Dendritic cell treated with granulocyte-macrophage colony-stimulating factor and Interleukin-4, amounts not matched to agents 40 ng/mL and 50 ng/mL, for 4 days (primary cell): ENCODE data around the gene NGRN.
"Not testable (repeated sequence)": the region's sequence is repeated elsewhere in the genome, so short reads cannot be mapped to it uniquely, and the experiment has no call there.

Experiments used
- H3K27ac Mint-ChIP-seq: one replicate; pipeline ENCODE4 v1.8.0; 2022; ENCODE audit warnings: mild to moderate bottlenecking, mixed read lengths
- H3K27me3 Mint-ChIP-seq: one replicate; pipeline ENCODE4 v1.8.0; 2022; ENCODE audit warnings: mild to moderate bottlenecking, mixed read lengths
- H3K36me3 Mint-ChIP-seq: one replicate; pipeline ENCODE4 v1.8.0; 2022; ENCODE audit warnings: low read depth, mixed read lengths
- H3K4me1 Mint-ChIP-seq: one replicate; pipeline ENCODE4 v1.8.0; 2022; ENCODE audit warnings: low read depth, mixed read lengths
- H3K4me3 Mint-ChIP-seq: one replicate; pipeline ENCODE4 v1.8.0; 2022; ENCODE audit warnings: mild to moderate bottlenecking, moderate library complexity, mixed read lengths
- H3K9me3 Mint-ChIP-seq: one replicate; pipeline ENCODE4 v1.8.0; 2022; ENCODE audit warnings: mixed read lengths
- intact Hi-C: fragments of 100-400 bp; cut with micrococcal nuclease; formaldehyde crosslinking; loops from one replicate; pipeline ENCODE4 v1.15.0; 2022

Gene NGRN

DNA sequence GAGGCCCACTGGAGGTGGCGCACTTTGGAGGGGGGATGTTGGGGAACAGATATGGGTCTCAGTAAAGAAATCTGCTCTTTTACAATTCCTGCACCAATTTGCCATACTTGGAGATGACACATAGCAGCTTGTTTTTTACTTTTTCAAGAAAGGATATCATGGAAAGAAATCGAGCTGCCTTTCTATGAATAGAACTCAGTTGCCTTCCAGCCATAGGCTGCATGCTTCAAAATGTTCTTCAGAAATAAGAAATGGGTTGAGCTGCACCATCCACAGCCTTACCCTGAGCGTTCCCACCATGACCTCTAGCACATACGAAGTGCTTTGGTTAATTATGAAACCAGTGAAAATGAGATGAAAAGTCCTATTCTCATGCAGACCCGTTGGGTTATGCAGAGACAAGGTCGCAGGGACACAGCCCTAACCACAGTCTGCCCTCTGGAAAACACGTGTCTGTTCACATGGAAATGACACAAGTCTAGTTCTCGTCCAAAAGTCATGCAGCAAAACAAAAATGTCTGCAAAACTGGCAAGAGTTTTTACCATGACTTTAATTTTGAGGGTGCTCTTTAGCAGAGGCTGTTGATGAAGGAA is 36.3 kb downstream of the NGRN start:
- Mint-ChIP-seq H3K9me3 (no peaks in the 10 kb centered on the region), H3K4me3 (no peak overlapping the region), H3K27ac (no peak overlapping the region), H3K27me3 (no peaks in the 10 kb centered on the region), H3K36me3 (no peaks in the 10 kb centered on the region), H3K4me1 (peaks cover 18% of the 10 kb centered on the region)
- intact Hi-C loops: no loop called here

DNA sequence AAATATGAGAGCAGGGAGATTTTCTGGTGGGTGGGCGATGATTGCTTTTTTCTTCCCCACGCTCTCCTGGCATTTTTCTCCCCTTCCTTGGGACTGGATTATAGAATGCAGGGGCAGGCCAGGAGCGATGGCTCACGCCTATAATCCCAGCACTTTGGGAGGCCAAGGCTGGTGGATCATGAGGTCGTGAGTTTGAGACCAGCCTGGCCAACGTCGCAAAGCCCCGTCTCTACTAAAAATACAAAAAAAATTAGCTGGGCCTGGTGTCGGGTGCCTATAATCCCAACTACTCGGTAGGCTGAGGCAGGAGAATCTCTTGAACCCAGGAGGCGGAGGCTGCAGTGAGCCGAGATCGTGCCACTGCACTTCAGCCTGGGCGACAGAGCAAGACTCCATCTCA is 39.9 kb downstream of the NGRN start:
- H3K27me3 Mint-ChIP-seq, H3K27ac Mint-ChIP-seq, H3K4me3 Mint-ChIP-seq, H3K36me3 Mint-ChIP-seq, intact Hi-C loops, H3K9me3 Mint-ChIP-seq: not testable (repeated sequence)
- H3K4me1 Mint-ChIP-seq: peaks cover 31% of the 10 kb centered on the region

DNA sequence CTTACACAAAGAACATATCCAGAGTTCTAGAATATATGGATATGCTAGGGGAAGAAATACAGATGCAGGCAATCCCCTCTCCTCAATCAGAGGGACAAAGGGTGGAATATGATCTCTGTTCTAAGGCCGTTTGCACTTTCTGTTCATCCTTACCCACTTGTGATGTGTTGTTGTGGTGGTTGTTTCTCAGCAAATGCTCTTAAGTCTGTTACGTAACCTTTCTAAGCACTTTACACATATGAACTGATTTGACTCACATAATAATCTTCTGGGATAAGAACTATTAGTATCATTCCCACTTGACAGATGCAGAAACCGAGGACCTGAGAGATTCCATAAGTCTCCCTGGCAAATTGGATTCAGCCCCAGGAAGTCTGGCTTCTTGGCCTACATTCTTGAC is 40.5 kb downstream of the NGRN start:
- no peaks in the 10 kb centered on the region for H3K36me3 Mint-ChIP-seq
- intact Hi-C loops: no loop called here
- peak overlapping the region; percentile 9 for H3K27ac Mint-ChIP-seq
- no peaks in the 10 kb centered on the region for H3K9me3 Mint-ChIP-seq
- peaks cover 36% of the 10 kb centered on the region for H3K4me1 Mint-ChIP-seq
- H3K4me3 Mint-ChIP-seq: no peak overlapping the region
- no peaks in the 10 kb centered on the region for H3K27me3 Mint-ChIP-seq

DNA sequence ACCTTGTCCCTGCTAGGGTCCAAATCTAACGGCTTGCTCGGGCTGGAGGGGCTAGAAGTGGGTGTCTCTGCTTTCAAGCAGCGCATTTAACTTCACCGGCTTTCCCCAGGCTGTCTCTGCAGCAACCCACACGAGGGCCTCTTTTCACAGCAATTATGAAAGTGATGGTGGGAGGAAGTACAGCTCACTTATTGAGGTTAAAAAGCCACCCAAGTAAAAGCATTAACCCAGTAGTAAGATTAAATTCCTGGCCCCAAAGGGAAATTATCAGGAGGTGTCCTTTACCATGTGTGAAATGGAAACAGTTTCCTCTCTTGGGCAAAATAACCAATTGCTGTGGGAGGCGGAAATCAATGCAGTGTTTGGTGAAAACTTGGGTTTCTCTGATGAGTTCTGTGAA is 41.1 kb downstream of the NGRN start:
- Mint-ChIP-seq H3K4me3 (no peak overlapping the region), H3K27ac (peak overlapping the region; percentile 9), H3K4me1 (peaks cover 34% of the 10 kb centered on the region), H3K27me3 (no peaks in the 10 kb centered on the region), H3K36me3 (no peaks in the 10 kb centered on the region), H3K9me3 (no peaks in the 10 kb centered on the region)
- intact Hi-C loops: no loop called here

DNA sequence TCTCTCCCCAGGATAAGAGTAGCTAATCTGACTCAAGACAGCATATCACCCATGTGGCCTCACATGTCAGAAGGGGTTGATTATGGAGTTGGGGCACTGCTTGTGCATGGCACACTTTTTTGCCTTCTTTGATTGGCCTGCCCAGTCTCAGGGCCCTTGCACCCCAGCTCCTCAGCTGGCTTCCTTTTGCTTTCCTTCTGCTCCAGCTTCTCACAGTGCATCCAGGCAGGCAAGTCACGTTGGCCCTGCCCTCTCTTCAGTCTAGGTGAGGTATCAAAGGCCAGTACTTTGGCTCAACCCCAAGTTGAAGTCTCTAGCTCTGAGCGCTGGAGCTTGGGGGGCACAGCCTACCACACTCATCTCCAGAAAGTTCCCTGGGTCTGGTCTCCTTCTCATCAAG is 42.2 kb downstream of the NGRN start:
- no peaks in the 10 kb centered on the region for H3K27me3 Mint-ChIP-seq
- H3K9me3 Mint-ChIP-seq: no peaks in the 10 kb centered on the region
- intact Hi-C loops: no loop called here
- H3K4me1 Mint-ChIP-seq: peaks cover 32% of the 10 kb centered on the region
- no peak overlapping the region for H3K27ac Mint-ChIP-seq
- no peak overlapping the region for H3K4me3 Mint-ChIP-seq
- H3K36me3 Mint-ChIP-seq: no peaks in the 10 kb centered on the region

DNA sequence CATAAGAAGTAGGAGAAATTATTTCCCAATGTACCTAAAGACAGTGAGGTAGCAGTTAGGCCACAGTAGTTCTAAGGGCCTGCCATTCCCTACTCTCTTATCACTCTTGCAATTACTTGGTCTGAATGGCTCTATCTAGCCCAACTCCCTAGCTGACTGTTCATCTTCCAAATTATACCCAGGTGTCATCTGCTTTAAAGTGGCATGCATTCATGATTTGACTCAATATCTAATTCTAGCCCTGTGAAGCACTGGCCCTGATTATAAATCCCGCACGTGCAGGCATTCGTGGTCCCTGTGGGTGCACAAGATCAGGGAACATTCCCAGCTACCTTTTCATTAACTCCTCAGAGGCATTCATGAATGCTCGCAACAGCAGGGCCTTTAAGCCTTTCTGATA is 43.5 kb downstream of the NGRN start:
- Mint-ChIP-seq H3K4me1 (peaks cover 32% of the 10 kb centered on the region), H3K9me3 (no peaks in the 10 kb centered on the region), H3K27me3 (no peaks in the 10 kb centered on the region), H3K36me3 (no peaks in the 10 kb centered on the region), H3K27ac (no peak overlapping the region), H3K4me3 (no peak overlapping the region)
- intact Hi-C loops: no loop called here

DNA sequence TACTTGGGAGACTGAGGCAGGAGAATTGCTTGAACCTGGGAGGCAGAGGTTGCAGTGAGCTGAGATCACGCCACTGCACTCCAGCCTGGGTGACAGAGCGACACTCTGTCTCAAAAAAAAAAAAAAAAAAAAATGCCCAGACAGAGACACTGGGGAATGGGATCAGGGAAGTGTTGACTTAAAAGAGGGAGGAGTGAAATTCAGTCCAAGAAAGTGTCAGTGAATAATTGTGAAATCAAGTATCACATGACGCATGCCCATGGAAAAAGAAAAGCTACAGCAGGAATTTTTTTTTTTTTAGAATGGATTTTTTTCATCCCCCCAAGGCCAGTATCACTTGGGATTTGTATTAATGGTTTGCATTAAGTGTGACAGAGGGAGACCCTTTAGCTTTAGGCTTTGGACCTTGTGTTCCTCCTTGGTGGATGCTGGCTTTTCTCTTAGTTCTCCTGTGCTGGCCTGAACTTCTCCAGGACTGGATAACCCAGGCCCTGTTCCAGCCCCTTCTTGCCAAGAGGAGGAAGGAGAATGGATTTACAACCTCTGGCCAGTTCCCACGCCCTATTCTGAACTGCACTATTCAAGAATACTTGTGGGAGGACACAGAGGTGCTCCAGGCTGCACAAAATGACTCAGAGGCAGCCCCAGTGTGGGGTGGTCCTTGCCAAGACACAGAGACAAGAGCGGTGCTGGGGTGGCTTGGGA is 50.0 kb downstream of the NGRN start:
- Mint-ChIP-seq H3K27ac (no peak overlapping the region), H3K9me3 (no peaks in the 10 kb centered on the region), H3K27me3 (no peaks in the 10 kb centered on the region), H3K36me3 (no peaks in the 10 kb centered on the region), H3K4me1 (peaks cover 27% of the 10 kb centered on the region), H3K4me3 (no peak overlapping the region)
- intact Hi-C loops: no loop called here

DNA sequence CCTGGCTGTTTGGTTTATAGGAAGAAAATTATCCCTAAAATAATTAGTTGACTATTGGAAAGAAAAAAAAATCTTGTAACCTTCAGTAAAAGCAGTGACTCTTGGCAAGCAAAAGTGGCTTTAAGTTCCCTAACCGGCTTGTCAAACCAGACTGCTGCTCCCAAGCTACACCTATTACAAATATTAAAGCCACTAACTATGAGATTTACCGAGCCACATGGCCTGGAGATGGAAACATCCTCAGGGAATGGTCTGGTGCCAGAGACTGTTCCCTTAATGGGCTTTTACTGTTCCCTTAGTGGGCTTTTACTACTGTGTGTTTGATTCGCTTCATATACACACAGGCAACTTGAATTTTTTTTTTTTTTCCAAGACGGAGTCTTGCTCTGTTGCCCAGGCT is 50.7 kb downstream of the NGRN start:
- Mint-ChIP-seq H3K9me3 (no peaks in the 10 kb centered on the region), H3K4me3 (no peak overlapping the region), H3K27ac (no peak overlapping the region), H3K36me3 (no peaks in the 10 kb centered on the region), H3K4me1 (peaks cover 22% of the 10 kb centered on the region), H3K27me3 (no peaks in the 10 kb centered on the region)
- intact Hi-C loops: no loop called here

DNA sequence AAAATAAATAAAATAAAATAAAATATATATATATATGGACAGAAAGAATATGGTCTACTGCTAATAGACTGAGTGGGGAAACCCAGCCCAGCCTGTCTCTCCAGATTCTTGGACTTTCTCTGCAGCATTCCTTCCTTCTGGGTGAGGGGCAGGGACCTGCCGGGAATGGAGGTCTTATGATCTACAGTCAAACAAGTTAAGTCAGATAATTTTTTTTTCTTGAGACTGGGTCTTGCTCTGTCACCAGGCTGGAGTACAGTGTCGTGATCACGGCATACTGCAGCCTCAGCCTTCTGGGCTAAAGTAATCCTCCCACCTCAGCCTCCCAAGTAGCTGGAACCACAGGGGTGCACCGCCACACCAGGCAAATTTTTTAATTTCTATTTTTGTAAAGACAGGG is 53.1 kb downstream of the NGRN start:
- H3K4me1 Mint-ChIP-seq: peaks cover 21% of the 10 kb centered on the region
- no peak overlapping the region for H3K4me3 Mint-ChIP-seq
- intact Hi-C loops: no loop called here
- no peaks in the 10 kb centered on the region for H3K36me3 Mint-ChIP-seq
- no peaks in the 10 kb centered on the region for H3K27me3 Mint-ChIP-seq
- H3K9me3 Mint-ChIP-seq: no peaks in the 10 kb centered on the region
- H3K27ac Mint-ChIP-seq: no peak overlapping the region

DNA sequence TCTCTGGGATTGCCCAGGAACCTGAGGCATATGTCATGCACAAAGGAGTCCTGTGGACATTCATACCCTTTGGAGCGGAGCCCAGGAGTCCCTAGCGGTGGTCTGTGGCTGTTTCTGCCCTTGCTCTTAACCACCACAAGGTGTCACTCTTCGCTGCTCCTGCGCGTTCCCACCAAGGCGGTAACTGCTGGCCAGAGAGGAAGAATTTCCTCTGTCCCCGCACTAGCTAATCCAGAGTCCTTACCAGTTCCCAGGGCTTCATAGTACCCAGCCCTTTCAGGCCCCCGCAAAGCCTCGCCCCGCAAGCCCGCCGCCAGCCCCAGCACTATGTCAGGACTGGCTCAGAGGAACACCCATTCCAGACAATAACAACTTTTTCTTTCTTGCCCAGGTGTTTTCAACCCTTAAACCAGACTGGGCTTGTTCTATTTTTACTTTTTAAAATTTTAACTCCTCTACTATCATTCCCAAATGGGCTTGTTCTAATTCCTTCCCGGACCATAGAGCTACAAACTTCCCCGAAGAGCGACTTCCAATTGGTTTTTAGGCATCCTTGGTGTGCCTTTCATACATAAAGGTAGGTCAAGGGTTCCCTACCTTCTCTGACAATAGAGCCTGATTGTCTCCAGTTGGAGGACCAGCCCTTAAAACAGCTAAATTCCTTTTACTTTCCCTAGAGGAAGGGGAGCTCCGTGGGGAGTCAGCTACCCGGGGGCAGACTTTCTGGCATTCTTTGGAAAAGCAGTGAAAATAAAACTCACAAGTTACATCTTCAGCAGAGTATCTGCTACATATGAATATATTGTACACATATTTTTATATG is 54.8 kb downstream of the NGRN start:
- H3K27me3 Mint-ChIP-seq: no peaks in the 10 kb centered on the region
- peak overlapping the region; percentile 17 for H3K4me3 Mint-ChIP-seq
- peak overlapping the region; percentile 61 for H3K27ac Mint-ChIP-seq
- H3K4me1 Mint-ChIP-seq: peaks cover 22% of the 10 kb centered on the region
- H3K9me3 Mint-ChIP-seq: no peaks in the 10 kb centered on the region
- no peaks in the 10 kb centered on the region for H3K36me3 Mint-ChIP-seq
- intact Hi-C loops: loop anchor here (2.0 to 10.0 kb wide), 3 partner anchors 102 to 285 kb away; no protein-coding TSS in a partner anchor

DNA sequence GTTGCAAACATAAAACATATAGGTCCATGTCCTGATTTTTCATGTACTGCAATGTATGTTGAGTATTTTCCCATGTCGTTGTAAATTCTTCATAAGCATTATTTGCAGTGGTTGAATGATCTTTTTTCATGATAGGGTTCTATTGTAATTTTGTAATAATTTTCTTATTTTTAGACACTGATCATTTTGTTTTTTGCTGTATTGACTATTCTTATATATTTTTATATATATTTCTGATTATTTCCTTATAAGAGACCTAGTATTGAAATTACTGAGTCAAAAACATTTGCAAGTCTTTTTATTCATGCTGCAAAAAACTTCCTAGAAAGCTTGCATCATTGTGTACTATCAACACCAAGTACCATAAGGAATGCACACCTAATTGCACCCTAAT is 55.4 kb downstream of the NGRN start:
- no peaks in the 10 kb centered on the region for H3K36me3 Mint-ChIP-seq
- H3K27ac Mint-ChIP-seq: no peak overlapping the region
- intact Hi-C loops: loop anchor here (2.0 to 10.0 kb wide), 3 partner anchors 101 to 284 kb away; no protein-coding TSS in a partner anchor
- H3K27me3 Mint-ChIP-seq: no peaks in the 10 kb centered on the region
- no peak overlapping the region for H3K4me3 Mint-ChIP-seq
- H3K9me3 Mint-ChIP-seq: no peaks in the 10 kb centered on the region
- peaks cover 22% of the 10 kb centered on the region for H3K4me1 Mint-ChIP-seq
